GM18861 (cell line): ENCODE data around the gene DRC1.
"Not testable (repeated sequence)": the region's sequence is repeated elsewhere in the genome, so short reads cannot be mapped to it uniquely, and the experiment has no call there.

Experiments
- ATAC-seq: cut with Tn5 transposase; IDR thresholded peaks from one replicate; pipeline ENCODE4 v1.9.1; 2021; ENCODE audit not compliant: unreplicated experiment

DRC1 gene

DNA sequence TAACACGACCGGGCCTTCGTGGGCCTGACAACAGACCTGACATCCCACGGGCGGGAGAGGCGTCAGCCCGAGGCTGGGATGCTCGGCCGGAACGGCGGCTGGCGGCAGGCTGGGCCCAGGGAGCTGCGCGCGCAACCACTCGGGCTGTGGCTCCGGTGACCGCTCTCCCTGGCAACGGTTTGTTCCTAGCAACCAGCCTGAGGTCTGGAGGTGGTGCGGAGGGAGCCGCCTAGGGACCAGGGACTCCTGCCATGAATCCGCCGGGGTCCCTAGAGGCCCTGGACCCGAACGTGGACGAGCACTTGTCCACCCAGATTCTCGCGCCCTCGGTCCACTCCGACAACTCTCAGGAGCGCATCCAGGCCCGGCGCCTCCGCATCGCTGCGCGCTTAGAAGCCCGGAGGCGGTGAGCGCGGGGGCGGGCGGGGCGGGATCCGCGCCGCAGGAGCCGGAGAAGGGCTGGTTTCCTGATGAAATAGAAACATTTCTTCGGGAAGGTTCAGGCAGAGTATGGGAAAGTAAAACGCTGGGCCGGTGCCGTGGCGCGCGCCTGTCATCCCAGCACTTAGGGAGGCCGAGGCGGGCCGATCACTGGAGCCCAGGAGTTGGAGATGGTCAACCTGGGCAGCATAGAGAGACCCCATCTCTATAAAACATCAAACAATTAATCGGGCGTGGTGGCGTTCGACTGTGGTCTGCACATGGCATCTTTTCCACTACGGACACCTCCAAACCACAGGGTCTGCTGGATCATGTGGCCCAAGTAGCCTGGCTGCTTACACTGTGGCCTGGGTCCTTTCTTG is at the start of gene DRC1:
TSS of gene DRC1 (plus strand) at position 182 of the 803 bp plus-strand sequence. CDS start at position 252, 70 bp downstream.
- ATAC-seq: no peak

DNA sequence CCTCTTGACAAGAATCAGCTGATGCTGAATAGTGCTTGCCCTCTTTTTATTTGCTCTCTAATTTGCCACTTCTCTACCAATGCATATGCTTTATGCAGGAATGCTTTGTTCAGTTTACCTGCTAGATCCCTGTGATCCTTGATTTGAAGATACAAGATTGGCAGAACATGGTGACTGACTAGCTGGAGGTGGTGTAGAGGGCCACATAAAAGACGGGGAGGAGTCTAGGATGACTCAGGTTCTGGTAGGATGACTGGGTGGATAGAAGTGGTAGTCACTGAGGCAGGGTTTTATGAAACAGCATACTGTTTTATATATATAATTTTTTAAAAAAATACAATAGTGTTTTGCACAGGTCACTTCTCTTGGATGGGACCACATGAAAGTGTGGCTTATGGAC is 48.8 kb upstream of the DRC1 start:
- no peak for ATAC-seq

GRCh38 chr2:26354469-26354868 is 47.3 kb upstream of the DRC1 start:
- not testable (repeated sequence) for ATAC-seq

- no peak for ATAC-seq
Observed at GRCh38 chr2:26355038-26355995, 46.4 kb upstream of the DRC1 start.

DNA sequence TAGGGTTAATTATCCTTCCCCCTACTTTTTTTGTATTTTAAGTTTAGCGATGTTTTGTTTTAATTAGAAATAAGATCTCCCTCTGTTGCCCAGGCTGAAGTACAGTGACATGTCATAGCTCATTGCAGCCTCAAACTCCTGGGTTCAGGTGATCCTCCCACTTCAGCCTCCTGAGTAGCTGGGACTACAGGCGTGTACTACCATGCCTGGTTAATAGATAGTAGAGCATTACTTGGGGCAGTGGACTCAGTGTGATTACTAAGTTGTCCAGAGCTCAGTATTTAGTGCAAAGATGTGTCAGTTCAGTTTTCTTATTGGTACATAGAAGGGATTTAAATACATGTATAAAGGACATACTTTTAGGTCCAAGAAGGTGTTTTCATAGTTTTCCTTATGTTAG is 45.6 kb upstream of the DRC1 start:
- no peak for ATAC-seq

GRCh38 chr2:26356771-26357170 is 44.9 kb upstream of the DRC1 start:
- no peak for ATAC-seq

GRCh38 chr2:26359886-26360473 is 41.7 kb upstream of the DRC1 start:
- no peak for ATAC-seq

- no peak for ATAC-seq
Observed at GRCh38 chr2:26363323-26363722, 38.4 kb upstream of the DRC1 start.

DNA sequence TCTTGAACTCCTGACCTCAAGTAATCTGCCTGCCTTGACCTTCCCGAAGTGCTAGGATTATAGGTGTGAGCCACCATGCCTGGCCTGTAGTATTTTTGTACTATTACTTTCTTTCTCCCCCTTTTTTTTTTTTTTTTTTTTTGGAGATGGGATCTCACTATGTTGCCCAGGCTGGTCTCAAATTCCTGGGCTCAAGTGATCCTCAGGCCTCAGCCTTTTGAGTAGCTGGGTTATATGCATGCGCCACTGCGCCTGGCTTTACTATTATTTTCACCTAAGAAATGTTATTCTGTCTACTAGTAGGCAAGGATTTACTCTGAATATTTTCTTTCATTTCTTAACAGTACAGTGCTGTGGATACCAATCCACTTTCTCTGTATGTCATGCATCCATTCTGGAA is 37.8 kb upstream of the DRC1 start:
- no peak for ATAC-seq

DNA sequence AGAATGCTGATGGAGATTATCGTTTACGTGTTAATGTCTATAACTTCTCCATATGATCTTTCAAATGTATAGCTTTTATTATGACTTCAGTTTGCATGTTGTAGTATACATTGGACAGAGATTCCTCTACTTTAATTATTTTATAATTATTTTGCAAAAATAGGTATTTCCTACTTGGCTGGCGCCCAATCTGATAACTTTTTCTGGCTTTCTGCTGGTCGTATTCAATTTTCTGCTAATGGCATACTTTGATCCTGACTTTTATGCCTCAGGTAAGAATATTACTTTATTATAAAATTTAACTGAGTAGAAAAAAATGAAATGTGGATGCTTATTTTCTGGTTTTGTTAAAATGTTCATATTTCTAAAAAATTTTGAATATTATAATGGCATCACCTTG is 37.1 kb upstream of the DRC1 start:
- no peak for ATAC-seq

- no peak for ATAC-seq
Observed at GRCh38 chr2:26366957-26367356, 34.8 kb upstream of the DRC1 start.

DNA sequence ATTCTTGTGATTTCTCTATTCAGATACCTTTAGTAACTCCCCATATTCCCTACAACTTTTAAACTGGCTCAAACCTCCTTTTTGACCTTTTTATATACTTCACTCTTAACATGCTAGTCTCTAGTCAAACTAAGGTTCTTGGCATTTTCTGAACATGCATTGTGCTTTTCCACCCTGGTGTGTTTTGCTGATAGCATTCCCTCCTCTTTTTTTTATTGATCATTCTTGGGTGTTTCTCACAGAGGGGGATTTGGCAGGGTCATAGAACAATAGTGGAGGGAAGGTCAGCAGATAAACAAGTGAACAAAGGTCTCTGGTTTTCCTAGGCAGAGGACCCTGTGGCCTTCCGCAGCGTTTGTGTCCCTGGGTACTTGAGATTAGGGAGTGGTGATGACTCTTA is 32.1 kb upstream of the DRC1 start:
- not testable (repeated sequence) for ATAC-seq

DNA sequence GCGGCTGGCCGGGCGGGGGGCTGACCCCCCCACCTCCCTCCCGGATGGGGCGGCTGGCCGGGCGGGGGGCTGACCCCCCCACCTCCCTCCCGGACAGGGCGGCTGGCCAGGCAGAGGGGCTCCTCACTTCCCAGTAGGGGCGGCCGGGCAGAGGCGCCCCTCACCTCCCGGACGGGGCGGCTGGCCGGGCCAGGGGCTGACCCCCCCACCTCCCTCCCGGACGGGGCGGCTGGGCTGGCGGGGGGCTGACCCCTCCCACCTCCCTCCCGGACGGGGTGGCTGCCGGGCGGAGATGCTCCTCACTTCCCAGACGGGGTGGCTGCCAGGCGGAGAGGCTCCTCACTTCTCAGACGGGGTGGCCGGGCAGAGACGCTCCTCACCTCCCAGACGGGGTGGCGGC is 30.8 kb upstream of the DRC1 start:
- not testable (repeated sequence) for ATAC-seq

DNA sequence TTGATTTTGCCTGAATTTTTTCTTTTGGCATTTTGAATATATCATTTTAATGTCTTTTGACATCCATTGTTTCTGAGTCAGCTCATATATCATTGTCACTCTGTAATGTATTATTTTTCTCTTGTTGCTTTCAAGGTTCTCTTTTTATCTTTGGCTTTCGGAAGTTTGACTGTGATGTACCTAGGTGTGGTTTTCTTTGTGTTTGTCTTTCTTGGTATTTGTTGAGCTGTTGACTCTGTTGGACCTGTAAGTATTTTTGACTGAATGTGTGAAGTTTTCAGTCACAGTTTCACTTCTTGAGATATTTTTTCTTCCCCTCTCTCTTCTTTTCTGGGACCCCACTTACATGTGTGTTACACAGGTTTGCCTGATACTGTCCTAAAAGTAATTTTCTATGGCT is 24.9 kb upstream of the DRC1 start:
- ATAC-seq: no peak

DNA sequence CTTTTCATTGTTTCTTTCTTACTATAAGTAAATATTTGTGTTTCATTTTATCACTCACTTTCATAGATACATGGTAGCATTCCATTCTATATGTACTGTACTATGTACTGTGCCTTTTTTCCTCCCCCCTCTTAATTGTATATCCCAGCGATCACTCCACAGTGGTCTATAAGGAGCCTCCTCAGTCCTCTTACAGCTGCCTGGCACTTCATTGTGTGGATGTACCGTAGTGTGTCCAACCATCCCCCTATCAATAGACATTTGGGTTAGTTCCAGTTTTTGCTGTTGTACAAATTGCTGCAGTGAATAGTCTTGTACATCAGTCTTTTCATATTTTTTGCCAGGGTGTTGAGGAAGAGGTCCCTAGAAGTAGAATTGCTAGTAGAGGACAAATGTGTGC is 21.4 kb upstream of the DRC1 start:
- no peak for ATAC-seq

- ATAC-seq: no peak
Observed at GRCh38 chr2:26382564-26382963, 19.2 kb upstream of the DRC1 start.

DNA sequence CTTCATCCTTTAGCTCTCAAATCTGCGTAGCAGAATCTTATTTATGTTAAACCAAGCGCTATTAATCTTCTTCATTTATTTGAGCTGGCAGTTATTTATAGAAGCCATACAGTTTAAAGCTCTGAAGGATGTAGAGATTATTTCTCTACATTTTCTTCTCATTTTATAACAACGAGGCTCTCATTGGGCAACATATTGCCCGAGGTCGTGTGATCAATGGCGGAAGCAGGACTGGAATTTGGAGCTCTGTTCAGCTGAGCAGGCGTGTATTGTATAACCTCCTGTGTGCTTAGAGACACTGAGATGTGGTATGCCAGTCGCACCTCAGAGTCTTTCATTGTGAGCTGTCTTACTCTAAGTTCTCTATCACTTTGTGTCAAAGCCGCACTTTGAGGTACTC is 17.5 kb upstream of the DRC1 start:
- ATAC-seq: no peak

DNA sequence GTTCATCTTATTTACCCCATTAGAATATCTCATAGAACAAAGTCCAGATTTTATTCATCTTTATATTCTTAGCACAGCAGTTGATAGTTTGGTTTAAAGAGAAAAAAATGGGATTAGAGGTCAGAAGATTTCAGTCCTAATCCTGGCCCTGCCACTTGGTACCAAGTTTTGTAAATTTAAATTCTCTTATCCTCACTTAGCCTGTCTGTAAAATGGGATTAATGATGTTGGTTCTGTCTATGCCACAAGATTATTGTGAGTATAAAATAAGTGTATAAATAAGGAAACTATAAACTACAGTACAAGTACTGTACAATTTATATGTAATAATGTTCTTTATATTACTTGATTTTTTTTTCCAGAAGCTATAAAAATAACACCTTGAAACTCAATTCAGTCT is 17.1 kb upstream of the DRC1 start:
- ATAC-seq: no peak

DNA sequence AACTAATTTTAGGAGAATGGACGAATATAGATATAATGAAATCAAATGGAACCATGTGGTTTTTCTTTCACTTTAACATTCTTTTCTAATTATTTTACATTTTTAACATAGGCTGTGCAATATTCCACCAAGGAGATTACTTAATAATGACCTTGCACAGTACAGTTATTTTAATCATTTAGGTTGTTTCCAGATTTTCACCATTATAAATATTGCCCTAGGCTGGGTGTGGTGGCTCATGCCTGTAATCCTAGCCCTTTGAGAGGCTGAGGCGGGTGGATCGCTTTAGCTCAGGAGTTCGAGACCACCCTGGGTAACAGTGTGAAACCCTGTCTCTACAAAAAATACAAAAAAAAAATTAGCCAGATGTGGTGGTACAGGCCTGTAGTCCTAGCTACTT is 14.5 kb upstream of the DRC1 start:
- no peak for ATAC-seq

- ATAC-seq: no peak
Observed at GRCh38 chr2:26394694-26395093, 7.0 kb upstream of the DRC1 start.

DNA sequence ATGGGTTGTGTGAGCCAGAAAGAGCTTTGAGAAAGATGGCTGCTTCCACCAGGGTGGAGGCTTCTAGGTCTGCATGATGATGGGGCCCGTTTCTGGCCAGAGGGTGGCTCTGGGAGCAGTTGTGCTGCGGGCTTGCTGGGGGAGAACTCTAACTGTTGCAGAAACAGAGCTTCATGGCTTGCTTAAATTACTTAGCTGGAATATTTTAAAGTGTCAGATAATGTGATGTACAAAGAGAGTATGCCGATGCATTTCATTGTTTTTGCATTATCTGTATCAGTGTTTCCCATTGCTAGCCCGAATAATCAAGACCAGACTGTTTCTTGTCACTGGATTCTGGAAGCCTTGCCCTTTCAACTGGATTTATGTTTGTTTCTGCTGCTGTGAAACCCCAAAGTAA is 6.3 kb upstream of the DRC1 start:
- no peak for ATAC-seq
